GM12878 (cell line): Measurements from ENCODE around the gene RSBN1L. TPM values are rescaled to one million over a fixed set of nuclear protein-coding genes. Genes with fewer than 3 reads are reported as not detected.

Experiments
- ATAC-seq: fragments of 200-7000 bp; cut with Tn5 transposase; 3 replicates; pipeline ENCODE4 v1.9.1; 2020; ENCODE audit warnings: mild to moderate bottlenecking, moderate library complexity
- BruUV-seq: library from RNA; stranded (reverse); fragments of 400-500 nt; replicated peaks from 2 replicates; lab custom pipeline; 2021; lab: Mats Ljungman, UMichigan
- CTCF ChIA-PET: fragments of 300-600 bp; sonication (Branson Sonifier 250); formaldehyde crosslinking; extraction: SDS; loops from one replicate; lab custom pipeline; 2021; ENCODE audit warnings: inconsistent platforms; lab: Yijun Ruan, JAX
- POLR2A ChIA-PET: fragments of 350-600 bp; formaldehyde crosslinking; extraction: SDS; loops from one replicate; lab custom pipeline; 2021; ENCODE audit warnings: inconsistent platforms; lab: Charles Lee
- RAD21 ChIA-PET: fragments of 300-600 bp; sonication (Branson Sonifier 250); formaldehyde crosslinking; loops from one replicate; lab custom pipeline; 2023; ENCODE audit warnings: antibody characterized with exemption; ENCODE audit not compliant: unreplicated experiment; lab: Charles Lee
- SMC1A ChIA-PET: fragments of 300-600 bp; sonication (Branson Sonifier 250); formaldehyde crosslinking; loops from one replicate; lab custom pipeline; 2023; ENCODE audit not compliant: unreplicated experiment, uncharacterized antibody; lab: Charles Lee
- DNase-seq: peaks from one replicate; pipeline ENCODE4 v3.0.0-alpha.2; 2011; ENCODE audit warnings: low read depth, low spot score
- FAIRE-seq: peaks from 3 replicates; lab custom pipeline; 2011; peaks lifted over from hg19 to GRCh38; lab: Jason Lieb, UNC
- H2AFZ ChIP-seq: 2 replicates; pipeline ENCODE4 v1.6.0; 2011; ENCODE audit warnings: low read depth, low read length, control low read depth; ENCODE audit not compliant: control insufficient read depth
- H3K27ac ChIP-seq: 2 replicates; pipeline ENCODE4 v1.5.1; 2011; ENCODE audit warnings: control low read depth; ENCODE audit not compliant: control insufficient read depth, insufficient read depth
- H3K27me3 ChIP-seq, 2 experiments: replicated peaks in 1 of 2; 2 replicates each; pipeline versions ENCODE4 v1.6.0 to v1.6.1; 2011; ENCODE audit warnings: low read length in 1 of 2; ENCODE audit not compliant: control insufficient read depth in 2 of 2, insufficient read depth in 2 of 2
- H3K36me3 ChIP-seq, 2 experiments: 2 replicates each; pipeline ENCODE4 v1.5.1; 2011; ENCODE audit warnings: low read length in 1 of 2; ENCODE audit not compliant: control insufficient read depth in 2 of 2, insufficient read depth in 2 of 2
- H3K4me1 ChIP-seq: 2 replicates; pipeline ENCODE4 v1.6.1; 2011; ENCODE audit warnings: mild to moderate bottlenecking, low read length, moderate library complexity, mixed read lengths; ENCODE audit not compliant: control insufficient read depth, insufficient read depth
- H3K4me2 ChIP-seq: 2 replicates; pipeline ENCODE4 v1.6.0; 2011; ENCODE audit warnings: control low read depth; ENCODE audit not compliant: control insufficient read depth, insufficient read depth
- H3K4me3 ChIP-seq: fragments of 200-600 bp; sonication (generic); 2 replicates; pipeline ENCODE4 v1.5.1; 2016
- H3K79me2 ChIP-seq: 2 replicates; pipeline ENCODE4 v1.6.0; 2011; ENCODE audit warnings: low read length; ENCODE audit not compliant: control insufficient read depth, insufficient read depth
- H3K9ac ChIP-seq: 2 replicates; pipeline ENCODE4 v1.8.0; 2011; ENCODE audit warnings: low read length, control low read depth, mixed read lengths; ENCODE audit not compliant: control insufficient read depth, insufficient read depth
- H3K9me3 ChIP-seq: replicated peaks from 3 replicates; pipeline ENCODE4 v1.5.1; 2011; ENCODE audit warnings: mild to moderate bottlenecking, low read length; ENCODE audit not compliant: control insufficient read depth, insufficient read depth
- H4K20me1 ChIP-seq: 2 replicates; pipeline ENCODE4 v1.6.0; 2011; ENCODE audit not compliant: control insufficient read depth, insufficient read depth
- PAX8 ChIP-seq: fragments of 450-650 bp; IDR thresholded peaks from 2 replicates; pipeline ENCODE4 v1.6.1; 2017; ENCODE audit warnings: mild to moderate bottlenecking, moderate library complexity
- TAF1 ChIP-seq: IDR thresholded peaks from 2 replicates; pipeline ENCODE4 v1.6.1; 2011; ENCODE audit warnings: mild to moderate bottlenecking, low read depth, low read length, borderline replicate concordance
- ZNF207 ChIP-seq: fragments of 450-650 bp; IDR thresholded peaks from 2 replicates; pipeline ENCODE4 v1.6.1; 2014; ENCODE audit warnings: antibody characterized with exemption, mild to moderate bottlenecking, borderline replicate concordance
- whole genome bisulfite sequencing: methylation state at CpG from one replicate; pipeline ENCODE4 v1.1.6; 2016; ENCODE audit warnings: low lambda C conversion rate; ENCODE audit not compliant: insufficient replicate concordance, insufficient coverage; ENCODE audit errors: missing lambda C conversion rate; 5-methylcytosine and 5-hydroxymethylcytosine counted together
- in situ Hi-C: fragments of 300-500 bp; cut with MboI; formaldehyde crosslinking; loops from 9 replicates; pipeline ENCODE4 v1.14.3; 2018; ENCODE audit warnings: mixed read lengths
- intact Hi-C: fragments of 100-400 bp; cut with micrococcal nuclease; formaldehyde crosslinking; loops from one replicate; pipeline ENCODE4 v1.14.2; 2022; ENCODE audit not compliant: unreplicated experiment
- polyA plus RNA-seq, 11 experiments: library from polyadenylated mRNA; depleted of rRNA in 4 of 11; unstranded in 6 of 11; stranded (reverse) in 5 of 11; fragments of >200 nt; fragmentation: Nextera tagmentation in 4 of 11; fragmentation: Illumina TruSeq in 1 of 11; extraction: Ambion mirVana in 4 of 11; extraction: Trizol in 1 of 11; gene quantifications; 1 replicate in 1 of 11; 2 replicates in 10 of 11; pipeline versions ENCODE4 v1.2.1 to v1.2.3, GENCODE V29; 2011 to 2016; ENCODE audit warnings: inconsistent platforms in 2 of 11, missing spikeins in 2 of 11, low read depth in 1 of 11
- total RNA-seq, 4 experiments: library from RNA; depleted of rRNA in 3 of 4; stranded (reverse); fragments of >200 nt in 3 of 4; fragmentation: Illumina TruSeq in 1 of 4; extraction: Trizol in 1 of 4; gene quantifications; 2 replicates each; pipeline versions ENCODE4 v1.2.1 to v1.2.3, GENCODE V29; 2013 to 2021

Gene RSBN1L
- total and polyA plus RNA-seq, 10 of the 15 experiments (the other 5 are each of a cell fraction or from before 2014, with no cell fraction given), result 4.5 to 23.7 (median 10.3) TPM

- no peak for TF ChIP-seq PAX8
These were observed 12.2 kb upstream of the RSBN1L start (continued) for GRCh38 chr7:77684030-77684429.

- H3K79me2 ChIP-seq, result no peaks in the 10 kb centered on the region; the same call in 1 of the 2 replicates
- no peak overlapping the region for H3K4me3 ChIP-seq
- H3K36me3 ChIP-seq, result no peaks in the 10 kb centered on the region
- in situ Hi-C loops (no loop called here), intact Hi-C loops (no loop called here)
- FAIRE-seq (no peak), DNase-seq (no peak), ATAC-seq (no peak)
- no TSS peak for BruUV-seq
- H3K27me3 ChIP-seq, result no peaks in the 10 kb centered on the region
- ChIA-PET CTCF (interaction anchor here (1.4 to 1.7 kb wide), 3 partner anchors 27 to 74 kb away, joined by 4 to 7 read pairs (median 5); no protein-coding TSS in a partner anchor), POLR2A (interaction anchor here (1.0 kb wide), 1 partner anchor 11 kb away, joined by 3 read pairs; the partner anchor contains the start of gene RSBN1L), RAD21 (interaction anchor here (1.1 kb wide), 1 partner anchor 12 kb away, joined by 3 read pairs; no protein-coding TSS in a partner anchor), SMC1A (interaction anchor here (1.1 to 1.6 kb wide), 3 partner anchors 11 to 27 kb away, joined by 3 to 5 read pairs (median 4); no protein-coding TSS in a partner anchor)
- H3K9me3 ChIP-seq, result no peaks in the 10 kb centered on the region
- no peak overlapping the region for H3K4me2 ChIP-seq
- H3K4me1 ChIP-seq, result peaks cover 7% of the 10 kb centered on the region; the same call in 1 of the 2 replicates
- H4K20me1 ChIP-seq, result no peaks in the 10 kb centered on the region
- TF ChIP-seq ZNF207 (no peak), TAF1 (no peak)
- no peak overlapping the region for H2AFZ ChIP-seq
- H3K9ac ChIP-seq, result no peak overlapping the region
- H3K27ac ChIP-seq, result no peak overlapping the region
- 71% methylated on average over 5 of the region's 5 CpGs for WGBS
These were observed 11.0 kb upstream of the RSBN1L start for GRCh38 chr7:77685233-77685632.
